Lower lobe of right lung (tissue), 2 donors: ENCODE measurements around the gene NEBL. TPM values are rescaled to one million over a fixed set of nuclear protein-coding genes. Genes with fewer than 3 reads are reported as not detected.

Source experiments
- ATAC-seq, 2 donors: fragments of 200-7000 bp; cut with Tn5 transposase; one replicate each; pipeline ENCODE4 v1.9.1; 2020 to 2022; ENCODE audit warnings: mild to moderate bottlenecking in 2 of 2, moderate library complexity in 2 of 2
- DNase-seq: peaks from one replicate; pipeline ENCODE4 v3.0.0-alpha.2; 2020
- H3K27ac ChIP-seq: fragments of 200-600 bp; one replicate; pipeline ENCODE4 v1.8.0; 2022
- H3K27me3 ChIP-seq: fragments of 200-600 bp; one replicate; pipeline ENCODE4 v1.8.0; 2022; ENCODE audit warnings: low read depth
- H3K36me3 ChIP-seq: fragments of 200-600 bp; one replicate; pipeline ENCODE4 v1.8.0; 2022; ENCODE audit warnings: mild to moderate bottlenecking
- H3K4me1 ChIP-seq: fragments of 200-600 bp; one replicate; pipeline ENCODE4 v1.8.0; 2022
- H3K4me3 ChIP-seq: fragments of 200-600 bp; one replicate; pipeline ENCODE4 v1.8.0; 2022; ENCODE audit warnings: mild to moderate bottlenecking
- H3K9me3 ChIP-seq: fragments of 200-600 bp; one replicate; pipeline ENCODE4 v1.8.0; 2022
- CTCF ChIP-seq: fragments of 200-600 bp; IDR thresholded peaks from one replicate; pipeline ENCODE4 v1.8.0; 2022; ENCODE audit warnings: antibody characterized with exemption, mild to moderate bottlenecking
- intact Hi-C: fragments of 100-400 bp; cut with DNase I; formaldehyde crosslinking; loops from one replicate; pipeline ENCODE4 v1.11.0; 2022
- total RNA-seq: library from RNA; stranded (reverse); fragmentation: NEBNext Ultra II Directional; extraction: Animal tissue kit (Norgen Biotek cat#: 25700); gene quantifications from one replicate; pipeline ENCODE4 v1.2.1, GENCODE V29; 2021
- donor health status: DM: no; HTN: yes; CAD: no; lungs with severe emphysema.

The NEBL gene
- total RNA-seq, 1 donor from 2014 or later, result 96.4 TPM

GRCh38 chr10:20858292-20859124 lies 38.6 kb downstream of the NEBL start:
- TF ChIP-seq CTCF, result peak; percentile 52
- Histone ChIP-seq H3K9me3 (no peaks in the 10 kb centered on the region), H3K27me3 (no peaks in the 10 kb centered on the region), H3K4me3 (no peak overlapping the region), H3K36me3 (peaks cover 8% of the 10 kb centered on the region), H3K27ac (no peak overlapping the region), H3K4me1 (no peaks in the 10 kb centered on the region)
- no peak for DNase-seq
- intact Hi-C loops, result no loop called here
- no peak for ATAC-seq

- DNase-seq (no peak), ATAC-seq (no peak)
- intact Hi-C loops, result no loop called here
- Histone ChIP-seq H3K4me3 (no peak overlapping the region), H3K27me3 (no peaks in the 10 kb centered on the region), H3K4me1 (no peaks in the 10 kb centered on the region), H3K9me3 (no peaks in the 10 kb centered on the region), H3K27ac (no peak overlapping the region), H3K36me3 (peaks cover 8% of the 10 kb centered on the region)
- no peak for TF ChIP-seq CTCF
Measured at GRCh38 chr10:20856484-20856883, 40.6 kb downstream of the NEBL start.

- peak; percentile 23 for TF ChIP-seq CTCF
- H3K36me3 ChIP-seq, result peaks cover 8% of the 10 kb centered on the region
- H3K9me3 ChIP-seq, result no peaks in the 10 kb centered on the region
- no peak overlapping the region for H3K27ac ChIP-seq
- no peaks in the 10 kb centered on the region for H3K27me3 ChIP-seq
- intact Hi-C loops, result no loop called here
- DNase-seq, result no peak
- H3K4me3 ChIP-seq, result no peak overlapping the region
- no peaks in the 10 kb centered on the region for H3K4me1 ChIP-seq
- no peak for ATAC-seq
Measured at GRCh38 chr10:20855398-20856038, 41.6 kb downstream of the NEBL start.

GRCh38 chr10:20853276-20853675 lies 43.8 kb downstream of the NEBL start:
- TF ChIP-seq CTCF, result no peak
- DNase-seq (no peak), ATAC-seq (no peak)
- Histone ChIP-seq H3K4me1 (no peaks in the 10 kb centered on the region), H3K9me3 (no peaks in the 10 kb centered on the region), H3K36me3 (peaks cover 15% of the 10 kb centered on the region), H3K27me3 (no peaks in the 10 kb centered on the region), H3K27ac (no peak overlapping the region), H3K4me3 (no peak overlapping the region)
- intact Hi-C loops, result no loop called here

- no peak for ATAC-seq
- DNase-seq, result no peak
- H3K27me3 ChIP-seq, result no peaks in the 10 kb centered on the region
- TF ChIP-seq CTCF, result no peak
- H3K27ac ChIP-seq, result no peak overlapping the region
- H3K36me3 ChIP-seq, result peaks cover 7% of the 10 kb centered on the region
- no peak overlapping the region for H3K4me3 ChIP-seq
- intact Hi-C loops, result no loop called here
- no peaks in the 10 kb centered on the region for H3K9me3 ChIP-seq
- H3K4me1 ChIP-seq, result no peaks in the 10 kb centered on the region
Measured at GRCh38 chr10:20852303-20852702, 44.8 kb downstream of the NEBL start.
